HG02870 (cell line): ENCODE results near the gene PGGT1B.
"Not testable (repeated sequence)": the region's sequence is repeated elsewhere in the genome, so short reads cannot be mapped to it uniquely, and the experiment has no call there.

Experiments used
- ATAC-seq: cut with Tn5 transposase; IDR thresholded peaks from one replicate; pipeline ENCODE4 v1.9.1; 2021; ENCODE audit warnings: mild to moderate bottlenecking, moderate library complexity; ENCODE audit not compliant: unreplicated experiment

The PGGT1B gene

GRCh38 chr5:115262011-115262320, 711 bp downstream of the PGGT1B start:
- peak; percentile 35 for ATAC-seq

GRCh38 chr5:115260248-115260647, 2.4 kb downstream of the PGGT1B start:
- no peak for ATAC-seq

- ATAC-seq, result no peak
These were observed 4.7 kb downstream of the PGGT1B start for GRCh38 chr5:115257981-115258380.

- ATAC-seq, result not testable (repeated sequence)
These were observed 13.3 kb downstream of the PGGT1B start for GRCh38 chr5:115249379-115249778.

- peak; percentile 71 for ATAC-seq
These were observed 16.2 kb downstream of the PGGT1B start for GRCh38 chr5:115246361-115246991.

- ATAC-seq, result peak; percentile 80
These were observed 19.3 kb downstream of the PGGT1B start for GRCh38 chr5:115243412-115243811.

- no peak for ATAC-seq
These were observed 20.6 kb downstream of the PGGT1B start for GRCh38 chr5:115241881-115242642.

- no peak for ATAC-seq
These were observed 25.6 kb downstream of the PGGT1B start for GRCh38 chr5:115237066-115237465.

- ATAC-seq, result no peak
These were observed 26.1 kb downstream of the PGGT1B start for GRCh38 chr5:115236599-115236998.

- ATAC-seq, result no peak
These were observed 31.1 kb downstream of the PGGT1B start for GRCh38 chr5:115231598-115231997.

- ATAC-seq, result no peak
These were observed 33.1 kb downstream of the PGGT1B start for GRCh38 chr5:115229606-115230005.

- ATAC-seq, result no peak
These were observed 35.4 kb downstream of the PGGT1B start for GRCh38 chr5:115227281-115227680.

GRCh38 chr5:115214541-115214940, 48.1 kb downstream of the PGGT1B start:
- ATAC-seq, result no peak

- peak; percentile 99 for ATAC-seq
These were observed 53.4 kb downstream of the PGGT1B start for GRCh38 chr5:115209279-115209678.

GRCh38 chr5:115202952-115203351, 59.7 kb downstream of the PGGT1B start:
- no peak for ATAC-seq

GRCh38 chr5:115196161-115196560, 66.5 kb downstream of the PGGT1B start:
- no peak for ATAC-seq

- ATAC-seq, result no peak
These were observed 68.0 kb downstream of the PGGT1B start for GRCh38 chr5:115194676-115195075.

- ATAC-seq, result no peak
These were observed 69.4 kb downstream of the PGGT1B start for GRCh38 chr5:115193295-115193694.

- ATAC-seq, result no peak
These were observed 70.6 kb downstream of the PGGT1B start for GRCh38 chr5:115192098-115192497.

- ATAC-seq, result no peak
These were observed 71.1 kb downstream of the PGGT1B start for GRCh38 chr5:115191474-115192031.

- ATAC-seq, result no peak
These were observed 72.3 kb downstream of the PGGT1B start for GRCh38 chr5:115190388-115190787.

- no peak for ATAC-seq
These were observed 72.8 kb downstream of the PGGT1B start for GRCh38 chr5:115189866-115190265.
